ENCODE data around the gene NECTIN3. TPM values are rescaled to one million over a fixed set of nuclear protein-coding genes. Genes with fewer than 3 reads are reported as not detected.

NECTIN3 gene
- polyA plus RNA-seq, 2 of the 4 experiments (the other 2 are of a cell fraction): 29.8 to 38.4 TPM

DNA sequence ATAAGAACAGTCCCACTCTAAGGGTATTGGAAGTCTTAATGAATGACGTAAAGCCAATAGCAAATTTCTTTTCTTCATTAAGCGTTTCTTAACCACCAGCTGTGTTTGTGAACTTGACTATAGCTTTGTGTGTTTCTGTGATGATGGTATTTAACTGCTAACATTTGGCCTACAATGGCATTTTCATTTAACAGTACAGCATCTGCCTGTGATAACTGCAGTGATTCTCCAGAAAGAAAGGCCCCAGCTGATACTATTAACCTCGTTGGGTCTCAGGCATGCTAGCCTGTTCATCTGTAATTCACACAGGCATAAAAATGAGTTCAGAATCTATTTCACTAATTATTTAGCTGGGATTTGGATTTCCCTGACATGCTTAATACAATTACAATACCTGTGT, 121.9 kb downstream of the NECTIN3 start:
- ChIA-PET CTCF (no interaction called here), POLR2A (no interaction called here)
- no peak overlapping the region for H3K4me3 ChIP-seq
- no peaks in the 10 kb centered on the region for H3K9me3 ChIP-seq
- H3K27ac ChIP-seq: no peak overlapping the region
- H3K4me2 ChIP-seq: no peak overlapping the region
- DNase-seq (ENCODE audit: low read depth in 1 of 2, low spot score in 1 of 2): no peak
- peaks cover 10% of the 10 kb centered on the region; the same call in 2 of the 3 replicates for H3K4me1 ChIP-seq
- TF ChIP-seq PBX3 (IDR thresholded peaks at IDR 0.05): no peak
- no peak for TF ChIP-seq HMGXB4 (CRISPR knock-in tag; IDR thresholded peaks at IDR 0.05; ENCODE audit: borderline replicate concordance)
- no peak for TF ChIP-seq RFX5 (IDR thresholded peaks at IDR 0.05)
- TF ChIP-seq FOSB (CRISPR knock-in tag; IDR thresholded peaks at IDR 0.05): no peak
- TF ChIP-seq RARB (CRISPR knock-in tag; IDR thresholded peaks at IDR 0.05): no peak
- TF ChIP-seq, protein P1, sequence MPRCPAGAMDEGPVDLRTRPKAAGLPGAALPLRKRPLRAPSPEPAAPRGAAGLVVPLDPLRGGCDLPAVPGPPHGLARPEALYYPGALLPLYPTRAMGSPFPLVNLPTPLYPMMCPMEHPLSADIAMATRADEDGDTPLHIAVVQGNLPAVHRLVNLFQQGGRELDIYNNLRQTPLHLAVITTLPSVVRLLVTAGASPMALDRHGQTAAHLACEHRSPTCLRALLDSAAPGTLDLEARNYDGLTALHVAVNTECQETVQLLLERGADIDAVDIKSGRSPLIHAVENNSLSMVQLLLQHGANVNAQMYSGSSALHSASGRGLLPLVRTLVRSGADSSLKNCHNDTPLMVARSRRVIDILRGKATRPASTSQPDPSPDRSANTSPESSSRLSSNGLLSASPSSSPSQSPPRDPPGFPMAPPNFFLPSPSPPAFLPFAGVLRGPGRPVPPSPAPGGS (IDR thresholded peaks at IDR 0.05): no peak
- no peak for TF ChIP-seq MYC (IDR thresholded peaks at IDR 0.05; ENCODE audit: borderline replicate concordance, low read length)
- TF ChIP-seq CHD2 (IDR thresholded peaks at IDR 0.05; ENCODE audit: low read length, partially characterized antibody): no peak
- no peak for FAIRE-seq
- ATAC-seq: no peak
- WGBS (ENCODE audit: missing lambda C conversion rate): 83% methylated on average over 3 of the region's 3 CpGs

- 90% methylated on average over 1 of the region's 1 CpG for WGBS (ENCODE audit: missing lambda C conversion rate)
- CTCF ChIA-PET: no interaction called here
Observed at GRCh38 chr3:111194048-111194447, 122.4 kb downstream of the NECTIN3 start.

More at GRCh38 chr3:111194048-111194447, 122.4 kb downstream of the NECTIN3 start:
- H3K4me3 ChIP-seq: no peak overlapping the region
- H3K4me2 ChIP-seq: no peak overlapping the region
- ATAC-seq: no peak
- H3K9me3 ChIP-seq: no peaks in the 10 kb centered on the region
- TF ChIP-seq HOXB13 (CRISPR knock-in tag; IDR thresholded peaks at IDR 0.05; ENCODE audit: low read depth): no peak
- TF ChIP-seq CHD4 (IDR thresholded peaks at IDR 0.05; ENCODE audit: borderline replicate concordance): no peak
- TF ChIP-seq RCOR1 (IDR thresholded peaks at IDR 0.05; ENCODE audit: low read depth, low read length): no peak
- no peak for TF ChIP-seq SMC3 (IDR thresholded peaks at IDR 0.05)
- TF ChIP-seq ZNF302 (CRISPR knock-in tag; IDR thresholded peaks at IDR 0.05): no peak
- TF ChIP-seq NR3C1 (IDR thresholded peaks at IDR 0.05): no peak
- TF ChIP-seq EHMT2 (IDR thresholded peaks at IDR 0.05; ENCODE audit: low read depth): no peak
- TF ChIP-seq GATA3 (IDR thresholded peaks at IDR 0.05; ENCODE audit: borderline replicate concordance): no peak
- TF ChIP-seq HES2 (IDR thresholded peaks at IDR 0.05): no peak
- TF ChIP-seq CBX2 (IDR thresholded peaks at IDR 0.05; ENCODE audit: borderline replicate concordance, low read depth): no peak
- no peak for TF ChIP-seq JUN (IDR thresholded peaks at IDR 0.05)
- no peak for TF ChIP-seq JUNB (IDR thresholded peaks at IDR 0.05)
- TF ChIP-seq NFE2L2 (conservative IDR thresholded peaks at IDR 0.05; ENCODE audit: low read length): no peak
- TF ChIP-seq HMGXB4 (CRISPR knock-in tag; IDR thresholded peaks at IDR 0.05; ENCODE audit: borderline replicate concordance): no peak
- TF ChIP-seq ZC3H11A (IDR thresholded peaks at IDR 0.05): no peak
- peaks cover 10% of the 10 kb centered on the region; the same call in 2 of the 3 replicates for H3K4me1 ChIP-seq
- no peak overlapping the region for H3K27ac ChIP-seq
- no peak for DNase-seq (ENCODE audit: low read depth in 1 of 2, low spot score in 1 of 2)
- POLR2A ChIA-PET: no interaction called here
- no peak for FAIRE-seq
